ENCODE measurements around the gene ZNF319. TPM values are rescaled to one million over a fixed set of nuclear protein-coding genes. Genes with fewer than 3 reads are reported as not detected.

ZNF319 gene
- total RNA-seq, 5 donors from 2014 or later (not counting 1 experiment from before 2014, with no cell fraction given) = 14.9 to 25.4 (median 20.4) TPM

DNA sequence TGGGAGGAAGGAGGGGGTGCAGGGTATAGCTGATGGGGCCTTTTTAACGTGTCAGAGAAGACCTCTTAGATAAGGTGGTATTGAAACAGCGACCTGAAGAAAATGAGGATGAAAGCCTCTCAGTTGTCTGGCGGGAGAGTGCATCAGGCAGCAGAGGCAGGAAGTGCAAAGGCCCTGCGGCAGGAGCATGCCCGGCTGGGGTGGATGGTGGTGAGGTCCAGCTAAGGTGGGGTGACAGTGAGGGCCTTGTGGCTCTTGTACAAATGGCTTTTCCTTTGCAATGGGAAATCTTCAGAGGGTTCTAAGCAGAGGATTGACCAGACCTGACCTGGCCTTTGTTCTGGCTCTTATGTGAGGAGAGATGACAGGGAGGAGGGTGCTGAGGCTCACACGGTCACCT, 36.5 kb upstream of the ZNF319 start:
- Histone ChIP-seq H3K9me3 (no peaks in the 10 kb centered on the region), H3K4me1 (ENCODE audit: control insufficient read depth in 1 of 2, extremely low read depth in 1 of 2, insufficient read depth in 2 of 2, low read length in 2 of 2) (no peaks in the 10 kb centered on the region), H3K4me3 (ENCODE audit: control insufficient read depth in 1 of 2, extremely low read depth in 1 of 2, low read length in 1 of 2) (no peak overlapping the region), H3K27ac (ENCODE audit: low read length) (no peak overlapping the region), H3K27me3 (replicated peaks in 1 of 2; ENCODE audit: control insufficient read depth in 2 of 2, extremely low read depth in 1 of 2, insufficient read depth in 2 of 2, low read length in 1 of 2) (no peaks in the 10 kb centered on the region), H3K36me3 (ENCODE audit: control insufficient read depth in 2 of 2, extremely low read depth in 1 of 2, insufficient read depth in 1 of 2, low read length in 1 of 2) (no peaks in the 10 kb centered on the region)
- no peak overlapping the region for H3K4me3 Mint-ChIP-seq
- H3K4me1 Mint-ChIP-seq = no peaks in the 10 kb centered on the region
- POLR2A ChIA-PET = no interaction called here
- H3K36me3 Mint-ChIP-seq = no peaks in the 10 kb centered on the region
- DNase-seq (no peak), ATAC-seq (replicated peaks in 1 of 4) (no peak)
- H3K27ac Mint-ChIP-seq = no peak overlapping the region
- WGBS (ENCODE audit: insufficient coverage) = 92% methylated on average over 6 of the region's 6 CpGs
- H3K27me3 Mint-ChIP-seq = no peaks in the 10 kb centered on the region
- H3K9me3 Mint-ChIP-seq = no peaks in the 10 kb centered on the region
- CTCF ChIA-PET = interaction anchor here in 1 of 2 donors (0.5 kb wide), 1 partner anchor 236 kb away, joined by 4 read pairs; no protein-coding TSS in a partner anchor

DNA sequence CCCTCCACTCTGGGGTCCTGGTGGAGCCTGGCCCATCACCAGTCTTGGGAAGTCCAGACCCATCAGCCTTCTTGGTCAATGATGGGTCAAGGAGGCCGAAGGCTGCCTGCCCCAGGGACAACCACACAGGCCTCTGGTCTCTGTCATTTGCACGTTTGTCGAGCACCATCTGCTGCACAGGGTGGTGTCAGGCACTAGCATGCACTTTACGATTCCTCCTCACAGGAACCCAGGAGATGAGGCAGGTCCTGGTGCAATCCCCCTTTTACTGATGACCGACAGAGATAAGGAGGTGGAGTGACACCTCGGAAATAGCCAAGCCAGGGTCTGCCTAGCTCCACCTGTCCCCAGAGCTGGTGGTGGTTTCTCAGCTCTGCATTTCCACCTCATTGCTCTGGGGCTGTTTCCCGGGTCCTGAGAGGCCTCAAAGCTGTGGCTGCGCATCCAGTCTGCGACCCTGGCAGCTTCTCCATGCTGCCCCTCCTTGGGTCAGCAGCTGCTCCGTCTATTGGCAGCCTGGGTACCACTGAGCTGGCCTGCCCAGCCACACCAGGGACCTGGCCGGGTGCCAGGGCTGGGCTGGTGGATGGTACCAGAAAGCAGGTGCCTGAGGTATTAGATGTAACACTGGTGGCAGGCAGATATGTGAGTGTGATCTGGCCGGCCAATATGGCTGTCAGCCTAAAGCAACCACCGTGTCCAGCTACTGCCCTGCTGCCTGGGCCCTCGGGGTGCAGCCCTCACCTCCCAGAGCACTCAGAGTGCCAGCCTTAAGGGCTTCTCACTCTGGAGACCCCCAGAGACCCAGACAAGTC, 35.1 kb upstream of the ZNF319 start:
- Histone ChIP-seq H3K36me3 (ENCODE audit: control insufficient read depth in 2 of 2, extremely low read depth in 1 of 2, insufficient read depth in 1 of 2, low read length in 1 of 2) (no peaks in the 10 kb centered on the region), H3K27me3 (replicated peaks in 1 of 2; ENCODE audit: control insufficient read depth in 2 of 2, extremely low read depth in 1 of 2, insufficient read depth in 2 of 2, low read length in 1 of 2) (no peaks in the 10 kb centered on the region), H3K4me1 (ENCODE audit: control insufficient read depth in 1 of 2, extremely low read depth in 1 of 2, insufficient read depth in 2 of 2, low read length in 2 of 2) (no peaks in the 10 kb centered on the region), H3K27ac (ENCODE audit: low read length) (no peak overlapping the region), H3K4me3 (ENCODE audit: control insufficient read depth in 1 of 2, extremely low read depth in 1 of 2, low read length in 1 of 2) (no peak overlapping the region), H3K9me3 (no peaks in the 10 kb centered on the region)
- no peaks in the 10 kb centered on the region for H3K27me3 Mint-ChIP-seq
- ATAC-seq (replicated peaks in 1 of 4) (no peak), DNase-seq (no peak)
- POLR2A ChIA-PET = no interaction called here
- H3K9me3 Mint-ChIP-seq = no peaks in the 10 kb centered on the region
- H3K36me3 Mint-ChIP-seq = no peaks in the 10 kb centered on the region
- no peak overlapping the region for H3K4me3 Mint-ChIP-seq
- H3K27ac Mint-ChIP-seq = no peak overlapping the region
- CTCF ChIA-PET = interaction anchor here in 1 of 2 donors (0.5 kb wide), 1 partner anchor 62 kb away, joined by 3 read pairs; no protein-coding TSS in a partner anchor
- 81% methylated on average over 14 of the region's 14 CpGs for WGBS (ENCODE audit: insufficient coverage)
- no peaks in the 10 kb centered on the region for H3K4me1 Mint-ChIP-seq

DNA sequence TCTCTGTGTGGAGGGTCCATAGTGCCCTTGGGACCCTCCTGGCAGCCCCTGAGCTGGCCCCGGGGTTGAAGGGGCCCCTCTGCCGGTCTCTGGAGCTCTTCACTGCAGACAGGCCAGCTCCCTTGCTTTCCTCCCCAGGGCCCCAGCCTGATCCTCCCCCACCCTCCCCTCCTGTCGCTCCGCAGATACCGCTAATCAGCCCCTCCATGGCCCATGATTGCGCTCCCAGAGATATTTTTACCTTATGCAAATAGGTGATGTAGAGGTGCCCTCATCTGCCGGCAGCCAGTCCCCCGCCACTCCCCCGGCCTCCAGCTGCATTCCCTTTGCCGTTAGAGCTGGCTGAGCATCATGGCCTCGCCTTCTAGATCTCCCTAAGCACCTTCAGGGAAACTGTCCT, 34.3 kb upstream of the ZNF319 start:
- Mint-ChIP-seq H3K36me3 (no peaks in the 10 kb centered on the region), H3K9me3 (no peaks in the 10 kb centered on the region), H3K27me3 (peaks cover 0 to under 1% of the 10 kb centered on the region in 2 donors), H3K27ac (no peak overlapping the region), H3K4me1 (no peaks in the 10 kb centered on the region), H3K4me3 (no peak overlapping the region)
- no peaks in the 10 kb centered on the region for H3K27me3 ChIP-seq (replicated peaks in 1 of 2; ENCODE audit: control insufficient read depth in 2 of 2, extremely low read depth in 1 of 2, insufficient read depth in 2 of 2, low read length in 1 of 2)
- H3K9me3 ChIP-seq = no peaks in the 10 kb centered on the region
- DNase-seq (no peak), ATAC-seq (replicated peaks in 1 of 4) (no peak)
- no peaks in the 10 kb centered on the region for H3K36me3 ChIP-seq (ENCODE audit: control insufficient read depth in 2 of 2, extremely low read depth in 1 of 2, insufficient read depth in 1 of 2, low read length in 1 of 2)
- H3K4me1 ChIP-seq (ENCODE audit: control insufficient read depth in 1 of 2, extremely low read depth in 1 of 2, insufficient read depth in 2 of 2, low read length in 2 of 2) = no peaks in the 10 kb centered on the region
- POLR2A ChIA-PET = interaction anchor here in 1 of 2 donors (0.7 kb wide), 1 partner anchor 262 kb away, joined by 4 read pairs; no protein-coding TSS in a partner anchor
- no peak overlapping the region for H3K27ac ChIP-seq (ENCODE audit: low read length)
- CTCF ChIA-PET = interaction anchor here in 1 of 2 donors (1.3 kb wide), 1 partner anchor 12 kb away, joined by 3 read pairs; no protein-coding TSS in a partner anchor
- H3K4me3 ChIP-seq (ENCODE audit: control insufficient read depth in 1 of 2, extremely low read depth in 1 of 2, low read length in 1 of 2) = no peak overlapping the region
- 80% methylated on average over 1 of the region's 11 CpGs for WGBS (ENCODE audit: insufficient coverage)

DNA sequence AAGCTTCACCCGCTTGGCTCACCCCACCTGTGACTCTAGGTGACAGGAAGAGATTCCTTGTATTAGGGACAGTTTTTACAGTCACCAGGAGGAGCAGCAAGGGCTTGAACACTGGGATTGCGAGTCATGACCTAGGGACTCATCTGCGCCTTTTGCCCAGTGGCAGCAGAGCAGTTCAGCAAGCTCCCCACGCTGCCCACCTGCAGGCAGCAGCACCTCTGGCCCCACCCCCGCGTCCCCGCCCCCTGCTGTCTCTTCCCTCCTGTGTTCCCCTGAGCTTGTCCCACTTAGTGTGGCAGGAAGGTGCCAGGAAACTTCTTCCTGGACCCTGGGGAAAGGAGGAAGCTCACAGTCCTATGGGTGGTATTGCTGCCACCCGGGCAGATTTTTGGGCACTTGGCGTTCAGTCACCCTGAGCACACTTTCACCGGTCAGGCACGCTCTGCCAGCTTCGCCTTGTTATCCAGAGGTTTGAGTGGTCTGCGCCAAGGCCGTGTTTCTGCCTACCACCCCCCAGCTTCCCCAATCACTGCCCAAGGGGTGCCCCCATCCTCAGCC, 33.7 kb upstream of the ZNF319 start:
- DNase-seq (no peak), ATAC-seq (replicated peaks in 1 of 4) (no peak)
- WGBS (ENCODE audit: insufficient coverage) = 88% methylated on average over 11 of the region's 14 CpGs
- Mint-ChIP-seq H3K36me3 (no peaks in the 10 kb centered on the region), H3K27me3 (peaks cover 4 to 6% of the 10 kb centered on the region in 2 donors), H3K4me1 (no peaks in the 10 kb centered on the region), H3K9me3 (no peaks in the 10 kb centered on the region), H3K27ac (no peak overlapping the region), H3K4me3 (no peak overlapping the region)
- ChIA-PET CTCF (interaction anchor here in 1 of 2 donors (0.6 to 1.3 kb wide), 2 partner anchors 11 to 363 kb away, joined by 3 read pairs; no protein-coding TSS in a partner anchor), POLR2A (interaction anchor here in 1 of 2 donors (0.7 kb wide), 1 partner anchor 262 kb away, joined by 4 read pairs; no protein-coding TSS in a partner anchor)
- Histone ChIP-seq H3K36me3 (ENCODE audit: control insufficient read depth in 2 of 2, extremely low read depth in 1 of 2, insufficient read depth in 1 of 2, low read length in 1 of 2) (no peaks in the 10 kb centered on the region), H3K4me1 (ENCODE audit: control insufficient read depth in 1 of 2, extremely low read depth in 1 of 2, insufficient read depth in 2 of 2, low read length in 2 of 2) (no peaks in the 10 kb centered on the region), H3K27me3 (replicated peaks in 1 of 2; ENCODE audit: control insufficient read depth in 2 of 2, extremely low read depth in 1 of 2, insufficient read depth in 2 of 2, low read length in 1 of 2) (no peaks in the 10 kb centered on the region), H3K9me3 (no peaks in the 10 kb centered on the region), H3K4me3 (ENCODE audit: control insufficient read depth in 1 of 2, extremely low read depth in 1 of 2, low read length in 1 of 2) (no peak overlapping the region), H3K27ac (ENCODE audit: low read length) (no peak overlapping the region)

DNA sequence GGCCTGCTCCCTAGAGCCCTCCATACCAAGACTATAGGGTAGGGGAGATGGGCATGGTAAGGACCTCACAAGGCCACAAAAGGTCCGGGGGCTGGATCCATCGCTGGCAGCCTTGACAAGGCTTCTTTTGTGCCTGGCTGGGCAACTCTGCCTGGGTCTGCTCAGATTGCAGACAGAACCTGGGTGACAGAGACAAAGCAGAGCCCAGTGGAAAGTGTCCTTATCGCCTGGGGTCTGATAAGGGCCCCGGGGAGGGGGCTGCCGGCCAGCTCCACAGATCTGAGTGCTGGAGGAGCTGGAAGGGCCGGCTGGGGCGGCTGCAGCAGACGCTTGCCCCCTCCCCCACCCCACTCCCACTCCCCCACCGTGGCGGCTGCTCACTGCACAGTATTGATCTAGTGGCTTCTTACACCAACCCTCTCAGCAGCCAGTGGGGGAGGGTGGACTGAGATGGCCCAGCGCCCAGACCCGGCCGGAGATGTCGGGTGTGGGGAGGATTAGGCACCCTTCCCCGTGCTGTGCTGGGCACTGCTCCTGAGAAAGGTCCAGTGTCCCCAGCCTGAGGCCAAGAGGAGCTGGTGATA, 32.3 kb upstream of the ZNF319 start:
- no peaks in the 10 kb centered on the region for H3K36me3 Mint-ChIP-seq
- 93% methylated on average over 4 of the region's 15 CpGs for WGBS (ENCODE audit: insufficient coverage)
- H3K4me3 ChIP-seq (ENCODE audit: control insufficient read depth in 1 of 2, extremely low read depth in 1 of 2, low read length in 1 of 2) = no peak overlapping the region
- no peaks in the 10 kb centered on the region for H3K36me3 ChIP-seq (ENCODE audit: control insufficient read depth in 2 of 2, extremely low read depth in 1 of 2, insufficient read depth in 1 of 2, low read length in 1 of 2)
- no peaks in the 10 kb centered on the region for H3K4me1 ChIP-seq (ENCODE audit: control insufficient read depth in 1 of 2, extremely low read depth in 1 of 2, insufficient read depth in 2 of 2, low read length in 2 of 2)
- H3K4me3 Mint-ChIP-seq = no peak overlapping the region
- DNase-seq (no peak), ATAC-seq (replicated peaks in 1 of 4) (no peak)
- H3K27me3 Mint-ChIP-seq = peaks cover 4 to 9% of the 10 kb centered on the region in 2 donors
- H3K9me3 ChIP-seq = no peaks in the 10 kb centered on the region
- no peak overlapping the region for H3K27ac ChIP-seq (ENCODE audit: low read length)
- peaks cover 0 to 11% of the 10 kb centered on the region in 2 experiments for H3K27me3 ChIP-seq (replicated peaks in 1 of 2; ENCODE audit: control insufficient read depth in 2 of 2, extremely low read depth in 1 of 2, insufficient read depth in 2 of 2, low read length in 1 of 2)
- ChIA-PET POLR2A (no interaction called here), CTCF (no interaction called here)
- no peaks in the 10 kb centered on the region for H3K9me3 Mint-ChIP-seq
- H3K27ac Mint-ChIP-seq = no peak overlapping the region
- H3K4me1 Mint-ChIP-seq = peaks cover 0 to 3% (median 0%) of the 10 kb centered on the region in 3 donors

DNA sequence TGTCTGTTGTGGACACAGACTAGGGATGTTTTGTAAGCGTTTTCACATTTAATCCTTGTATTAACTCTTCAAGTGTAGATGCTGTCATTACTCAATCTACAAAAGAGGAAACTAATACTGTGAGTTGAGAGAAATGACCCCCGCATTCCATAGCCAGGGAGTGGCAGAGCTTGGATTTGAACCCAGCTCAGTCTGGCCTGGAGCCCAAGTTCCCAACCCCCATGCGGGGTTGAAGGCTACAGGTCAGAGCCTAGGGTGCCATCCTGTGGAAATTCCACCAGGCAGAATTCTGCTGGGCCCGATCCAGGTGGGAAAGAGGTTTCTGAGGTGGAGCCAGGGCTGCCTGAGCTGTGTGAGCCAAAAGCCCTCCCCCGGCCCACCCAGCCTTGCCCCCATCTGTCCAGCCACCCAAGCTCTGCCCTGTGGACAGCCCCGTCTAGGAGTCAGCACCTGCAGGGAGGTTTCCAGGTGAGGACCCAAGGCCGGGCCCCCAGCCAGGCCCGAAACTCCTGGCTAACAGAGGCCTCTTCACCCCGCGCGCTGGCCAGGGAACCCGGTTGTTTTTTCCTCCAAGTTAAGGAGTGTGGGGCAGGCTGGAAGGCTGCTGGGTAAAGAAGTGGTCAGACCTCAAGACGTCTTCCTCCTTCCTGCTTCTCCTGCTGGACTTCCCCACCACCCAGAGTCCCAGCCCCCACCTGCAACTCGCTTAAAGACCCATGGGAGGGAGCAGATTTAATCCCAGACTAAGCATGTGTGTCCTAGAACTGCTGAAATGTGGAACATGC, 30.7 kb upstream of the ZNF319 start:
- no peak overlapping the region for H3K27ac ChIP-seq (ENCODE audit: low read length)
- POLR2A ChIA-PET = no interaction called here
- H3K36me3 ChIP-seq (ENCODE audit: control insufficient read depth in 2 of 2, extremely low read depth in 1 of 2, insufficient read depth in 1 of 2, low read length in 1 of 2) = no peaks in the 10 kb centered on the region
- no peaks in the 10 kb centered on the region for H3K9me3 ChIP-seq
- H3K9me3 Mint-ChIP-seq = no peaks in the 10 kb centered on the region
- H3K27me3 ChIP-seq (replicated peaks in 1 of 2; ENCODE audit: control insufficient read depth in 2 of 2, extremely low read depth in 1 of 2, insufficient read depth in 2 of 2, low read length in 1 of 2) = peaks cover 0 to 27% of the 10 kb centered on the region in 2 experiments
- DNase-seq (no peak), ATAC-seq (replicated peaks in 1 of 4) (no peak)
- H3K4me3 ChIP-seq (ENCODE audit: control insufficient read depth in 1 of 2, extremely low read depth in 1 of 2, low read length in 1 of 2) = no peak overlapping the region
- WGBS (ENCODE audit: insufficient coverage) = 100% methylated on average over 1 of the region's 14 CpGs
- H3K36me3 Mint-ChIP-seq = no peaks in the 10 kb centered on the region
- H3K27me3 Mint-ChIP-seq = peaks cover 4 to 9% of the 10 kb centered on the region in 2 donors
- CTCF ChIA-PET = no interaction called here
- H3K4me1 ChIP-seq (ENCODE audit: control insufficient read depth in 1 of 2, extremely low read depth in 1 of 2, insufficient read depth in 2 of 2, low read length in 2 of 2) = peaks cover 0 to 13% of the 10 kb centered on the region in 2 experiments
- no peak overlapping the region for H3K27ac Mint-ChIP-seq
- no peak overlapping the region for H3K4me3 Mint-ChIP-seq
- H3K4me1 Mint-ChIP-seq = peaks cover 0 to 3% (median 0%) of the 10 kb centered on the region in 3 donors

All from T-cell (primary cell).